Measurements from ENCODE around the gene LGR5.

The LGR5 gene

DNA sequence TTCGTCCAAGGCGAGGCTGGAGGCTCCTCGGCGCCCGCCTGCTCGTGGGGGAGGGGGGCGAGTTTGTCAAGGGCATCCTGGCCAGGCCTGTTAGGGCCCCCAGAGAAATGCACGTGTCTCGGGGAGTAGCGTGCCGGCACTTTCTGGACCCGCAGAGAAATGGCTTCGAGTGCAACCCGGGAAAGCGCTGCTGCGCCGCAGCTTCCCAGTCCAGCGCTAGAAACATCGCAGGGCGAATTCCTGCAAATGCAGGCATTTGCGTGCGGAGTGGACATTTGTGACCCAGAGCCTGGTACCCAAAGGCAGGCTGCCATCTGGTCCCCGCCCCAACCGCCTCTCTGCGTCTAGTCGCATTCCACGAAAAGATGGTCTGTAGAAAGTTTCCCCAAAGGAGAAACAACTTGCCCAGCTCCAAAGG is 756 bp downstream of the LGR5 start:
- no peak for DNase-seq

DNA sequence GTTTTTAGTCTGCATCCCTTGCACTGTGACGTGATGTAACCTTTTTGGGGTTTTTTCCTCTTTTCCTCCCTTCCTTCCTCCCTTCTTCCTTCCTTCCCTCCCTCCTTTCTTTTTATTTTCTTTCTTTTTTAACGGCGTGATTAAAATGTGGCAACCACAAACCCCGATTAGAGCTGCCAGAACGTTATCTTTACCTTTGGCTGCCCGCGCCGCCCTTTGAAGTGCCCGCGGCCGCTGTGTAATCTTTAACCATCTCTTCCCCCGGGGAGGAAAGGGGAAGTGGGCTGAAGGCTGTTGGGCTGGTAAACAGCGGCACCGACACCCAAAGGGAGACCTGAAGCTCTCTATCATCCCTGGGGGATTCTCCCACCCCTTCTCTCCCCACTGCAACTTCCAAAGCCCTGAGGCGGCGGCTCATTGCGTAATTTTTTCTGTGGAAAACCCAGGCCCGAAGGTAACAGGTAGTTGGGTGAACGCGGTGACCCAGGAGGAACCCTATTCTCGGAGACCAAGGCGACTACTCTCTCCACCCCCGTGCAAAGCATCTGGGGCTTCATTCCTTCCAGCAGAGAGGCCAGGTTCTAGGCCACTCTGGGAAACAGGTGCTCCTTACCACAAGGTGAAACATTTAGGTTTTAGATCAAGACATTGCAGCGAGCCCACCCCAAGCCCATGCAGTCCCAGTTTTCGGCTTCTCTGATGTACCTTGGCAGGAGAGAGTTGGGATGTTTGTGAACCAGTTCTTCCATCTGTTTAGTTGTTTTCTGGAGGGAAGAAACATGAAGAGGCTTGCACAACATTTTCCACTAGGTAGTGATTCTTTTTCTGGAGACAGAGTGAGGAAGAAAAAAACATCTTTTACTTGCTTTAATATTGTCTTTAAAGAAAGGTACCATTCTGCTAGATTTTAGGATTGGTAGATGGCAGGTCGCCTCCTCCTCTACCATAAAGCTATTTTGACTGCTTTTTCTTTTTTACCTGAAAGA is 1.5 kb downstream of the LGR5 start:
- DNase-seq, result no peak

DNA sequence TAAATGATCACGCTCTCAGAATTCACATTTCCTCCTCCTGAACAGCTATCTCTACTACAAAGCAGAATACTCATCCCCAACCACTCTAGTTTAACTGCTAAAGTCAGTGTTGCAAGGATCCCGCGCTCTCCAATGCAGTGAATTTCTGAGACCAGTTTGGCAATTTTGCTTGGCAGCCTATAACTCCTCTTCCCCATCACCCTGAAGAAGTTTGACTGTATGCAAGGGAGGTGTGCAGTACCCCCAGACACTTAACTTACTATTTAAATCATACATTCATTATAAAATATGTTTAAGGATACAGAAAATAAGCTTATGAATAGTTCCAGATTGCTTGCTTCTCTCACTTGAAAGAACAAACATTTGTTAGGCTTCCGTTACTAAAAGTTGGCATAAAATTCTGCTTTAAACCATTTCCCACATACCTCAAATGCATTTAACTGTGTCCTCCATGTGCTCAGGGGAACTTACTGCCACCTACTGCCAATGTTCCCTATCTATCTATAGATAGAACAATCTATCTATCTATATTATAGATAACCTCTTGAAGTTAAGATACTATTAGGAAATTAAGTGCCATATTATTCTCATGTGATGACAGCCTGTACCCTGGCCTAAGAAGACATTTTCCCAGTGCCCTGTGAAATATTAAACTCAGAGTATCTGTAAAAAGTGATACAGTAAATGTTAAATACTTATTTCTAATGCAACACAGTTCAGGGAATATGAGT is 2.4 kb downstream of the LGR5 start:
- no peak for DNase-seq

DNA sequence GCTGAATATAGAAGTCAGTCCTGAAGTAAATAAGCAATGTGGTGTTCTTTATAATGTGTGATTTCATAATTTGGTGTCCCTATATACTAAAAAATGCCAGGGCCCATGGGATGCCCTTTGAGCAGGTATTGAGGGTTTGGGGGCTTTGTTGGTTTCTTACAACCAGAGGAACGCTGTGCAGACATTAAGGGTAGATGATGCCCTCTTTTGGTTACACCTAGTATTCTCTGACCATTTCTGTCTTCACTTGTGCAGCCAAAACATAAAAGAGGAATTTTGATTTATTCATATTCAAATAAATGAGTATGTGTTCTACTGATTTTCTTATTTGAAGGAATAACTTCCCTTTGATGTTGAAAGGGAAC is 3.0 kb downstream of the LGR5 start:
- no peak for DNase-seq

DNA sequence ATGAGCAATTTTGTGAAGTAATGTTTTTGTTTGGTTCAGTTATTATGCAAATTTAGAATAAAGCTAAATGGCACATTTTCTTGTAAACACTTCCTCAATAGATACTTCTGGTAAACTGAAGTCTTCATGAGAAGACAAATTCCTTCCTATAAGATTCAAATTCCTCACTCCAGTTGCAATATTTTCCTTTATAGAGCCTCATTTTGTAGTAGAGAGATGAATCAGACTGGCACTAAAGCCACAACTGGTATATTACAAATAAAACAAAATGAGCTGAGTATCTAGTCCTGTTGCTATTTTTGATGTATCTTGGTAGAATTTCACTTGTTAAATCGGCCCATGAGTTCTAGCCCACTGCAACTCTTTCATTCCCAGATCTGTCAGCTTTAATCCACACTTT is 5.5 kb downstream of the LGR5 start:
- DNase-seq, result no peak

DNA sequence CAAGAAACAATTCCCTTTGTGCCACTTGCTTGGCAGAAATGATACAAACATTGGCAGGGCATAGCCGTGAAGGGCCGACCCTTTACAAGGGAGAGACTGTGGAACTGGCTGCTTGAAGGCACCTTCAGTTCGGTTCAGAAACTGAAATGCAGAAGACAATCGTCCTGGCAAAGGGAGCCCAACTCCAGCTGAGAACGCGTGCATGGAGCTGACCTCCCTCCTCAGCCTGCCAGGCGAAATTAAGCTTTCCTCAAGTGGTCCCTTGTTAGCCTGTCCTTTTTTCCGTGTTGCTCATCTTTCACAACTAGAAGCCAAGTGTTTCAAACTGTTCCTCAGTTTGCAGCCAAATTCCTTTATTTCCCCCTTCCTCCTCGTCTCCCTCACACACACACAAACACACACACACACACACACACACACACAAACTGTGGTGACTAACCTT is 8.1 kb downstream of the LGR5 start:
- DNase-seq, result no peak

DNA sequence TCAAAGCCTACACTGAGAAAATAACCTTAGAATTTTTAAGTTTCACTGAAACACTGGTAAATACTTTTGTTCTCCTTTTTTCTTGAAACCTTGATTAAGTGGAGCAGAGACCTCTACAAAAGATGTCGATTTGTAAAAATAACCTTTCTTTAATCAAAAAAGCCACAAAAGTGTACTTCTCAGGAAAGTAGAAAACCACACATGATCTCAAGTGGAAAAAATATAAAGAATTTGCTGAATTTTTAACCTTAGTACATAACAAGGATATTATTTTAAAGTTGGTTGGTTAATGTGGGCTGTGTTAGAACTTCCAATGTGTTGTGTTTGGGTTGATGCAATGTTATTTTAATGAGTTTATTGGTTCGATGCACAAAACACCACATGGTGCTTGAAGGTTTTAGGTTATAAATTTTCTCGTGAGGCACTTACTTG is 8.6 kb downstream of the LGR5 start:
- DNase-seq, result no peak

DNA sequence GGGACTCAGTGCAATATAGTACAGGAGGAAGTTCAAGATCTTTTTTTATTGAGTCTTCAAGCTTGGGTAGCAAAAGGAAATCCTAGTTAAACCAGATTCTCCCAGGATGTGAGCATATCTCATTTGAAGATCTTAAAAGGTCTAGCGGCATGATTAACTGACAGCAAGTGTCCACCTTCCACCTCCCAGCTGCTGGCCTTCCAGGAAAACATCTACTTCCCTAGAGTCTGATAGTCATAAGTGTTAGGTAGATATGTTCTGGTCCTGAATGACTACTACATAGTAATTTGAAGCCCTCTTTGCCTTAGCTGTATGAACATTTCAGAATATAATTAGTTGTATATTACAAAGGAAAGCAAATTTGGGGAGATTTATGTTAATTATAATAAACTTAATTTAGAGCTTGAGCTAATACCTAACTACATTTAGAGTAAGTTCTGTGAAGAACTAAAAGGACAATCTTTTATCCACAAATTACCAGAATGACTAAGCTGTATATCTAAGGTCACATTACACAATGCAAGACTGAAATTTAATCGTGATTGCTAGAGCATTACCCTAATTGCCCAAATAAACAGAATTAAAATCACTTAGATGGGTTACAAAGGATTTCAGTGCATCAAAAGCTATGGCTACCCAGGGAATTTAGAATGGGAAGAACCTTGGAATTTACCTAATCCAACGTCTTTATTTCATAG is 9.9 kb downstream of the LGR5 start:
- no peak for DNase-seq

DNA sequence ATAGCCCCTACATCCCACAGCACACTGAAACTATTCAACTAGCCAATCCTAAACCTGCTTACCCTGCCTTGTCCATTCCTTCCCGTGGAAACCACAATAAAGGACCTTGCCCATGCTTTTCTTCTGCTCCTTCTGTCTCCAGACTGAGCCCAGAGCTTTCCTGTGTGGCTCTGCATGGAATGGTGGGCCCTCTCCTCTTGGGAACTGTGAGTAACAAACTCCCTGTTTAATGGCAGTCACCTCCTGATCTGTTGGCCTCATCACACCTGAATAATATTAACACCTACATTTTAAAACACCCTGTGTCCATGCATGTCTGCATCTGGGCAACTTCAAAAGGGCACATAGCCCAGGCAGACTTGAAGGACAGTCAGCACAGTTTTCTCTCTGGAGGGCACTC is 12.4 kb downstream of the LGR5 start:
- DNase-seq, result no peak

DNA sequence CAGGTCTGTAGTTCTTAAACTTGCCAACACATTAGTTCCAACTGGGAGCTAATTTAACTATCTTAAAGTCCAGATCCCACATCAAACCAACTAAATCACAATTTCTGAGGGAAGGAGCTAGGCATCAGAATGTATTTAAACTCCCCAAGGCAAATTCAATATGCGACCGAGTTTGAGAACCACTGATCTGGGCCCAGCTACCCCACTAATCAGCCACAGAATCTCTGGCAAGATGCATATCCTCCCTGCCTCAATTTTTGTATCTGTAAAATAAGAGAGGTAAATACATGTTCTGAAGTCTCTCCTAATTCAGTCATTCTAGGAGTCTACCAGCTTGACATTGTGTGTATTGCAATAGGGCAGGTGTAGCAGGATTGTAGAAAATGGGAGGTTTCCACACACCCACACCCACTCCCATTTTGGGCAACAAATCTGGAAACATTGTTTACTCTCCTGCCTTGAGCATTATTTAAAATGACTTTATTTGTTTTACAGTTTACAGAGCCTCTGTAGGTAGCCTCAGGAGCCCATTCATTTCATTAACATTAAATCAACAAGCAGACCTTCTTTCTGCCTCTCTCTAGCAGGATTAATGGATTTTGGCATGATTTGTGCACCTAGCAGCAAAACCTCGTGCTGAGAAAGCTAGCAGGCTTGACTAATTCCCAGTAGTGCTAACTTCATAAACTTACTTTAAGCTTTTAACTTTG is 15.6 kb downstream of the LGR5 start:
- no peak for DNase-seq

DNA sequence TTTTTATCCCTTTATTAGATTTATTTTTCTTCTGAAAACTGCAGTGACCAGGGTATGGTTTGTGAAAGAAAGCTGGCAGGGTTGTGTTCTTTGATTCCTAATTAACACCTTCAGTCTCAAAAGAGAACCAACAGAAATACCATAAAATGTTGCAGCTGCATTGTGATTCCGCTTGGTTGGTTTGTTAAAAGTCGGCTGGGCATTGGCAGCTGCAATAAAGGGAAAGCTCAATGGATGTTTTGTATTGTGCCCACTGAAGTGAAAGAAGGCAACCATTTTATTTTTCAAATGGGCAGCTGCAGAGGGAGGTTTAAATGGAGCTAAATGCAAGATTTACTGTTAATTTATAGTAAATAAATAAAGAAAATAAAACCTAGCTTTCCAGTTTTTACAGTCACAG is 16.7 kb downstream of the LGR5 start:
- DNase-seq, result no peak

DNA sequence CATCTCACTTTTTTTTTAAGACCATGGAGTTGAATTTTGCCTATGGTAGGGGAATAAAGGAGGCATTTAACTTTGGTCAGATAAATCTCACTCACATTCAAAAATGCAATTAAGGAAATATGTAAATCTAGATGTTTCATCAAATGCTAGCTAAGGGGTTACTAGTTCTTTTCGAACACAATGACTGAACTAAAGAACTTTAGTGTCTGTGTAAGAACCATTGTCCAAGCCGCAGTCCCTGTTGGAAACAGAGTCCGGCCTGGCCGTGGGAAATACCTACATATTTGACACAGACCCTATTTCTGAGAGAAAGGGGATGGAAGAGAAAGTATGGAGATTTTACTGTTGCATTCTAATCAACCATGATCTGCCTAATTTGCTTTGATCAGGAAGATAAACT is 17.4 kb downstream of the LGR5 start:
- DNase-seq, result no peak

DNA sequence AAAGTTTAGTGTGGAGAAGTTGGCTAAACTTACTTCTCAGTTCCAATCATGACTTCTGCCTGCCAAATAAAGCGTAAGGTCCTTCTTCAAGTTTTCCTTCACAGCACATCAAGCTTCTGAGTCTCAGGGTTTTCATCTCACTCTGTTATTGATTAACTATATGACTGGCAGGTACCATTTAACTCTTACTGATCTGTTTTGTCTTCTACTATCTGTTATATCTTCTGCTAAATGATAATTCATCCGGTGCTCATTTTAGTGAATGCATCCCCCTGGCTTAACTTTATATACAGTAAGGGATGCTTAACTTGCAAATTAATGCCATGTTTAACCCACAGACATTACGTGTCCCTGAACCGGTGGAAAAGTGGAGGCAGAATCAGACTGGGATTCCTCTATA is 20.7 kb downstream of the LGR5 start:
- DNase-seq, result no peak

DNA sequence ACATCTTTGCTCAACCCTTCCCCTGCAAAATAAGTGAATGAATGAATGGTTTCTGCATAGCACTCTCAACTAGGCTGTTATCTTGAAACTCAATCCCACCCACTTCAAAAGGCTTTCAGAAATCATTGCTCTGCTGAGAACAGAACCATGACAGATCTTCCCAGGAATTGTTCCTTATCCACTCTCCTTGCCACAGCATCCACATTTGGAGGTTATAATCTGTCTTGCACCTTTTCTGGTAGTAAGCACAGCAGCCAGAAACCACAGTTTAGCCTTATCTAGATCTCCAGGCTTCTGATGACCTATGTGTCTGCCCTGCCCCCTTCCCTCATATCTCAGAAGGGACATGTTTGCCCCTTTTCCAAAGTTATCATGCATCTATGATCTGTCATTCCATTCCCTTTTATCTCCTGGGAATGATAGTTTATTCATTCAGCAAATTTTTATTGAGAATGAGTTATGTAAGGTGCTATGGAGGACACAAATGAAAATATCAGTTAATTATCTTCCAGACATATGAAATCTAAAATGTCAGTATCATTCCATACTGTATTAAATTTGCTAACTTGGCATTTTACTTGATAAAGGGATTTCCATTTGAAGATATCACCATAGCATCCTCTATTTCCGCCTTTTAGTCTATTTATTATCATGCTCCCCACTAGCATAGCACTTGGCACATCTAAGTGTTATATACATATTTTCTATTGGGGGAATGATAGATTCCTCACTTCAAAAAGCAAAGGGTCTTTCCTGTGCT is 21.4 kb downstream of the LGR5 start:
- no peak for DNase-seq

DNA sequence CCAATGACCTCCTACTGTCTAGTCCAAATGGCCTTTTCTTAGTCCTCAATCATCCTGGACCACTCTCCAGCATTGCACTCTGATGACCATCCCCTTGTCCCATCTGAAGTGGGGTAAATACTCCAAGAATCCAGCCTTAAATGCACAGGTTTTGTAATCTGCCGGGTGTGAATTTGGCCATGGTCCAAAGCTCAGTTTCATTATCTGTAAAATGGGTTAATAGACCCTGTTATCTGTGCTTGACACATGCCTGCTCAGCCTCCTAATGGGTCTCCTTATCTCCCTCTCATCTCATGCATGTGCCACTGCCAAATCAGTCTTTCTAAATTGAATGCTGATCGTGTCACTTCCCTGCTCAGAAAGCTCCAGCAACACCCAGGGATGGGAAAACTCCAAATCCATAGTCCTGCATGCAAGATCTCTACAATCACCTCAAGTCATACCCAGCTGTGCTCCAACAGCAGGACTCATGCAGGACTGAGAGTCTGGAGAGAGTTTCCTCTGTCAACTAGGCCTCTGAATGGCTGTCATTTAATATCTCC is 22.3 kb downstream of the LGR5 start:
- DNase-seq, result no peak

DNA sequence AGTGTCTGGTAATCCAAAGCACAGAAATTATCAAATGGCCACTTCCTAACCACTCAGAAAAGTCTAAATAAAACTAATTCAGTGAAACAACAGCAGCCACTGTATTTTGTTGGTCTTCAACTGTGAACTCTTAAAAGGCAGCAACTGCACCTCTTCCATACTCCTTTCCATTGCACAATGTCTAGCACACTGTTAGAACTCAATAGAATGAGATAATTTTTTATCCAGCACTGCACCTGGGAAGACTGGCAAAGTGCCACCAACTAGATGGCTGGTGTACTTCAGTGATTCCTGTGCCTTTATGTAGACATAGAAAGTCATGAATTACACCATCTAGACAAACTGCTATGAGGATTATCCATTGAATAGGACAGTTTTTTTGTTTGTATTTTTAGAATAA is 26.2 kb downstream of the LGR5 start:
- DNase-seq, result no peak

DNA sequence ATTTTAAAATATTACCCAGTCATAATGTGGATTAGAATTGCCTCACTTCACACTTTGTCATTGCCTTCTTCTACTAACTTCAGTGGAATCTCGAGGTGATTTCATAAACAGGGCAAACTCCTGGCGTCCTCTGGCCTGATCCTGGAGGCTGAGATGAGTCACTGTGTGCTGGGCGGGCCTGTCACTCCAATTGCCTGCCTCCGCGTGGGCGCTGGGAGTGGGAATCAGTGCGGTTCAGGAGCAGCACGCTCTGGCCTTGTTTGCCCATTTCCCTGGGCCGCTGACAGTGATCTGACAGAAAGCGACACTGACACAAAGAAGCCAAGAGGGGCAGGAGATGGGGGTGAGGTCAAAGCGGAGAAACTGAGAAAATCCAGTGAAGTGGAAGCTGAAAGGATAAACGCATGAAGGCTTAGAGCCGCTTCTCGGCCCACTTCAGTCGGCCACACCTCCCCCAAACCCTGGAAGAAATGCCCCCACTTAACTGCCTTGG is 29.7 kb downstream of the LGR5 start:
- no peak for DNase-seq

DNA sequence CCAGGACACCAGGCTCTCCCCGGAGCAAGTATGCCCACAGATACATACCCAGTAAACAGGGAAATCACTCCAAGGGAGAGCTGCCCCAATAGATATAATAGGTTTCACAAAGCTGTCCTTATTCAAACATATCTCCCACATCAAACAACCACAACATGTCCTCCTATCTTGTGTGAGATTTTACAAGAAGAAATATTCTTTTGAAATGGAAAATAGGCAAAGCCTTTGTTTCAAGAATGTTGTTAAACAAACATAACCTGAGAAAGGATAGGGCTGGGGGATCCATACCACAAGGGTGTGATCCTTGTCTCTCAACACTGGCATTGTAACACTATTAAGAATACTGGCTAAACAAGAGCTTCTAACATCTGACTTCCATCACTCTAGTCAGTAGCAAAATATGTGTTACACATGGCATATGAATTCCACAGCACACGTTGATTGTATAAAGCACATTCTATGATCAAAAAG is 32.9 kb downstream of the LGR5 start:
- DNase-seq, result no peak

DNA sequence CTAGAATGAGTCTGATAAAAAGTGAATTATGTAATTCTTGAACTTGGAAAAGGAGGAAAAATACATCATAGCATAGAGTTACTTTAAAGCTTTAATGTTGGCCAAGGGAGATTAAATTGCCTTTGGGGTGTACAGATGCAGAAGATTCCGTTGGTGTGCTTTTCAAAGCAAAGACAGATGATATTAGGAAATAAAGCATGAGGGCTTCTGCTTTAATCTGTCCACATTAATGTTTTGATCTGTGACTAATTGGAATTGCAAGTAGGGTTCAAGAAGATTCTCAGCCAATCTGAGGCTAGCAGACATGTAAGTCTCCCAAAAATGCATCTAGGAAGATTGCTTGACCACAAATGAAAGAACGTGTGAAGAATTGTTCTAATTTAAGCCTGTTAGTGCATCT is 35.2 kb downstream of the LGR5 start:
- DNase-seq, result no peak

DNA sequence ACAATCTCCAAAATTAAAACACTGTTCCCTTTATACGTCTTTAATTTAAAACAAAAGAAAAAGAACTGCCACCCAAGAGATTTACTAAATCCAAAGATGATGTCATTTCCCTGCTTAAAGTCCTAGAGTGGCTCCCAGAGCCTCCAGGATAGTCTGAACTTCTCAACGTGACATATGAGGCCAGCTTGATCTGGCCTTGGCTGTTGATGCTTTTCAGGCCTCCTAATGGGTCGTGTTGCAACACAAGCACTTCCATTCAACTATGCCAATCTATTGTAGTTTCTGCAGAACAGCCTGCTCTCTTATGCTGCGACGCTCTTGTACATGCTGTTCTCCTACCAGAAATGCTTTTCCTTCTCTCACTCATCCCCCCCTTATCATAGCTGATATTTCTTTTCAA is 35.7 kb downstream of the LGR5 start:
- DNase-seq, result no peak

DNA sequence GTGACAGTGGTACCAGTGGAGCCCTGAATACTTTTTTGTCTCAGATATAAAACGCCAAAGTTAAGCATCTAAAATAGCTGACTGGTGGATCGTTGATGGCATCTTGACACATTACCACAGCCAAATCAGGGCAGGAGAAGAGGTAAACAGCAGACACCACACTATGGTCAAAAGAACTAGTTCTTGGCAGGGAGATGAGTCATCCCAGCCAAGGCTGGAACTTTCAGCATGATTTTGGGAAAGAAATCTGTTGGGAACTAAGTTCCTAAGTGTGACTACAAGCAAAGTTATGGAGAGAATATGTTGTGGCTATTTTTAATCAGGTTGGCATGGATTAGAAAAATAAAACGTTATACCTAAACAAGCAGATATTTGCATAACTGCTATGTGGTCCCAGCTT is 36.9 kb downstream of the LGR5 start:
- no peak for DNase-seq

DNA sequence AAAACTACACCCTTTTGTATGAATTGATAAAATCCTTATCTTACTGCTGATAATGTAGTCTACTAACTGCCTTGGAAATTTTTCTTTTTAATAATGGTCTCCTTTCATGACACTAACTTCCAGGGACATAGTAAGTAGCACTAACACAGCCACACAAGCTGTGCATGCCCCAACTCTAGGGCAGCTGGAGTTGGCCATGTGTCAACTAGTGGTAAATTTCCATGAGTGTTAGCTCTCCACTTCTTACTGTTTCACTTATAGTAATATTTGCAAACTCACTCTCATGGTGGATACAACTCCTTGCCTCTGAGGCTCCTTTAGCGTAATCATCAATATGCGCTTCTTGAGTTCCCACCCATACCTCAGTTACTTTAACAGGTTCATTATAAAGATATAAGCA is 38.0 kb downstream of the LGR5 start:
- DNase-seq, result no peak
